Activated T-helper 17 cell treated with anti-CD3 and anti-CD28 coated beads, Interleukin-2, amount 50 U/mL, for 72 hours (primary cell): Measurements from ENCODE around the gene GM2A. TPM values are rescaled to one million over a fixed set of nuclear protein-coding genes. Genes with fewer than 3 reads are reported as not detected.
"Not testable (repeated sequence)": the region's sequence is repeated elsewhere in the genome, so short reads cannot be mapped to it uniquely, and the experiment has no call there.

Experiments
- ATAC-seq: fragments of 150-1000 bp; cut with Tn5 transposase; replicated peaks from 2 replicates; pipeline ENCODE4 v1.10.0; 2021; ENCODE audit warnings: mild to moderate bottlenecking, moderate library complexity
- H3K27ac Mint-ChIP-seq: one replicate; pipeline ENCODE4 v1.8.0; 2022; ENCODE audit warnings: mixed read lengths
- H3K27me3 Mint-ChIP-seq: one replicate; pipeline ENCODE4 v1.8.0; 2022; ENCODE audit warnings: mixed read lengths
- H3K36me3 Mint-ChIP-seq: one replicate; pipeline ENCODE4 v1.8.0; 2022; ENCODE audit warnings: low read depth, mild to moderate bottlenecking, mixed read lengths
- H3K4me1 Mint-ChIP-seq: one replicate; pipeline ENCODE4 v1.8.0; 2022; ENCODE audit warnings: mixed read lengths
- H3K4me3 Mint-ChIP-seq: one replicate; pipeline ENCODE4 v1.8.0; 2022; ENCODE audit warnings: mild to moderate bottlenecking, mixed read lengths
- H3K9me3 Mint-ChIP-seq: one replicate; pipeline ENCODE4 v1.8.0; 2022; ENCODE audit warnings: mixed read lengths
- total RNA-seq, 2 donors: library from RNA; stranded (reverse); gene quantifications; one replicate each; pipeline ENCODE4 v1.2.3, GENCODE V29; 2022

Gene GM2A
- total RNA-seq, 2 donors from 2014 or later, result 32.2 to 41.1 TPM

DNA sequence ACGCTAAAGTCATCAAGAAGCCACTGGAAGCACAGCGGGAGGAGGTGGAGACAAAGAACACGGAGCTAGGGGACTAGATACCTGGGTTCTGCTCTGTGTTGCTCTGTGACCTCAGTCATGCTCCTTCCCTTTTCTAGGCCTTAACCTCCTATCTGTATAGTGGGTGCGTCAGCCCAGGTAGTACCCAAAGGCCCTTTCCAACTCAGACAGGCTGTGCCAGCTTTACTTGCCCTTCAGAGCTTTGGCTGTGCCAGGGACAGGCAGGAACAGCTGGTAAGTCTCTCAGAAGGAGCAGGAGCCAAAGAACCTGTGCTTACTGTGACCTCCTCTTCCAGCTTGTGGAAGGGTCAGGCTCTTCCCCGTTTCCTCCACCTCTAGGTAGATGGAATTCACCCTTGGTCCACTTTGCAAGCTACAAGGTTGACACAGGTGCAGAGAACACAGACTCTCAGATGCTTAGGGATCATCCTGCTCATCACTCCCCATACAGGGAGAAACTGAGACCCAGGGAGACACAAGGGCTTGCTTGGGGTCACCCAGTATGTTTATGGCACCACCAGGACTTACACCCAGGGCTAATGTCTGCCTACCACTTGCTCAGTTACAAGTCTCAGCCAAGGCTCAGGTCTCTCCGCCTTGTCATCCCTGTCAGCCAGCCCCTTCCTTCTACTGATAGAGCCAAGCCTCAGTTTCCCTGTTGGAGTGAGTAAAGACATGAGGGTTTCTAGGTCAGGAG lies 30.8 kb upstream of the GM2A start:
- peak; percentile 50 for ATAC-seq
- Mint-ChIP-seq H3K9me3 (no peaks in the 10 kb centered on the region), H3K27me3 (no peaks in the 10 kb centered on the region), H3K27ac (peak overlapping the region; percentile 89), H3K4me1 (peaks cover 58% of the 10 kb centered on the region), H3K4me3 (peak overlapping the region; percentile 82), H3K36me3 (peaks cover 34% of the 10 kb centered on the region)

DNA sequence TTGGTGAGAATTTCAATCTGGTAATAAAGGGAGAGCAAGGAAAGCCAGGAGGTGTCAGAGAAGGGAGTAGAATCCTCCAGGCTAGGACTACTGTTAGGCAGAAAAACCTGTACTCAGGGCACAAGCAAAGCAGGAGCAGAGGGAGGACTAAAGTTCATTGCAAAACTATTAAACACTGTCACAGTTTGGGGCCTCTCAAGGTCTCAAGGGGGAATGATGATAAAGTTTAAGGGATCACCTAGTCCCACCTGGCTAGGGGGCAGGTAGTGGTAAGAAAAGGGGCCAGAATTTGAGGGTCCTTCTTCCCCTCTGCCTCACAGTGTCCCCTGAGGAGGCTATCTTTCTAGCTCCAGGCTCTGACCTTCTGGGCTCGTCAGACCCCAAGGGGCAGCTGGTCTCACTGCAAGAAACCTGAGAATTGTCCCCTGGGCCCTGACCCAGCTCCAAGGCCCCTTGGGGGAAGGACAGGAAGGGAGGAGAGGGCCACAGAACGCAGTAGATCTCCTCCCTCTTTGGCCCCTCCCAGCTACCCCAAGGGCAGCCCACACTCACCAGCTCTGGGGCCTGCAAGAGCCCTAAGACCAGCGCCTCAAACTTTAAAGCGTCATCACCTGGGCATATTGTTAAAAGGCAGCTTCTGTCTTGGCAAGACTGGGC lies 30.1 kb upstream of the GM2A start:
- no peaks in the 10 kb centered on the region for H3K27me3 Mint-ChIP-seq
- peaks cover 27% of the 10 kb centered on the region for H3K36me3 Mint-ChIP-seq
- H3K4me3 Mint-ChIP-seq, result peak overlapping the region; percentile 82
- peaks cover 52% of the 10 kb centered on the region for H3K4me1 Mint-ChIP-seq
- peak overlapping the region; percentile 89 for H3K27ac Mint-ChIP-seq
- H3K9me3 Mint-ChIP-seq, result no peaks in the 10 kb centered on the region
- peak; percentile 82 for ATAC-seq

DNA sequence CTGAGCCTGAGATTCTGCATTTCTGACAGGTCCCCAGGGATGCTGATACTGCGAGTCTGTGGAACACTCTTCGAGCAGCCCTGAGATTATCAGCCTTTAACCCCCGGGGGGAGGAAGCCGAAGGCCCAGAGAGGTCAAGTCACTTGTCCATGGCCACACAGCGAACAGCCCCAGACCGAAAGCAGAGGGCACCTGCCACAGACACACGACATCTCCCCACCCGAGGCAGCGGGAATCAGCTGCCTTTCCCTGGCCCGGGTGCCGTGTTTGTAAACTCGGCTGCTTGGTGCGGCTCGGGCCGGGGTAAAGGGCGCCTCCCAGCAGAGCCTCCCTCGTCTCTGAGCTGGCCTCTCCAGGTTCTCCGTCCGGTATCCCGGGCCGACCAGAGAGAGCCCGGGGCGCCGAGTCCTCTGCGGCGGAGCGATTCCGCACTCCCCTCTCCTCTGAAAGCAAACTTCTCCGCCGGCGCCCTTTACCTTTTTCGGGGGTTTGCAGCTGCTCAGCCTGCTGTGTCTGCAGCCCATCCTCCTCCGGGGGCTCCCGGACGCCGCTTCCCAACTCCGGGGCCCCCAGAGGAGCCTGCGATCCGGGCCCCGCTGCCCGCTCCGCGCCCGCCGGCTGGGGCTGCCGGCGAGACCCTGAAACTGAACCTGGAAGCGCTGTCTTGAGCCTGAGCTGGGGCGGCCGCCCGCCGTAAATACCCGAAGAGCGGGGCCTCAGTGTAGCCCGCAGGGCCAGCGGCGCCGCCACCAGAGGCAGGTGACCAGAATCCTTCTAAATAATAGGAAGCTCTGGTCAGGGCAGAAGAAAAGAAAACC lies 29.3 kb upstream of the GM2A start, which contains the start of gene CCDC69:
Gene CCDC69, minus strand, starts transcription at position 646 of the 818 bp plus-strand sequence. Its CDS starts 122 bp downstream, at position 524.
- Mint-ChIP-seq H3K27ac (peak within 1 kb of the TSS; percentile 89), H3K4me3 (peak within 1 kb of the TSS; percentile 82), H3K4me1 (peaks cover 46% of the 10 kb centered on the region), H3K27me3 (no peaks in the 10 kb centered on the region), H3K9me3 (no peaks in the 10 kb centered on the region), H3K36me3 (peaks cover 20% of the 10 kb centered on the region)
- peak; percentile 64 for ATAC-seq

DNA sequence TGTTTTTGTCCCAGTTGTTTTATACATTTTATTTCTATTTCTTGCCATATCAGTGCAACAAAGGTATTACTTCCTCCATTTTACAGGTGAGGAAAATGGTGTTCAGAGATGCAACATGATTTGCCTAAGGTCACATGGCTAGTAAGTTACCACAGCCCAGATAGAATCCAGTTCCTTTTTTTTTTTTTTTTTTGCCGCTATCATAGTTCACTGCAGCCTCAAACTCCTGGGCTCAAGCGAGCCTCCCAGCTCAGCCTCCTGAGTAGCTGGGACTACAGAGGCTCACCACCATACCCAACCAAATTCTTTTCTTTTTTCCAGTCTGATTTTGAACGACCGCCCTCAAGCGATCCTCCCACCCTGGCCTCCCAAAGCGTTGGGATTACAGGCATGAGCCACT lies 28.6 kb upstream of the GM2A start:
- peak; percentile 12 for ATAC-seq

DNA sequence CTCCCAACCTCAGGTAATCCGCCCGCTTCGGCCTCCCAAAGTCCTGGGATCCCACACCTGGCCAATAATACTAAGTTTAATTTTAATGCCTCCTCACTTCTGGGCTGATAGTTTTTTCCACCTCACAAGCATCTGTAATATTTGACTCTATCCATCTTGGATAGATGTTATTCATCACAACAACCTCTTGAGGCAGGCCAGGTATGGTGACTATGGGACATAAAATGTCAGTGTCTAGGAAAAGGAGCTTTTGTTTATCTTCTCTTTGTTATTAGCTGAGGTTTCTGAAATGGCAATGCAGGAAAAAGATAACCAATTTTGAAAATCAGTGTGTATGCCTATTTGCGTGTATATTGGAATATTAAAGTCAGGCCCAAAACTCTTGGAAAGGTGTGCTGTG lies 27.9 kb upstream of the GM2A start:
- no peaks in the 10 kb centered on the region for H3K27me3 Mint-ChIP-seq
- H3K9me3 Mint-ChIP-seq, result no peaks in the 10 kb centered on the region
- peaks cover 15% of the 10 kb centered on the region for H3K36me3 Mint-ChIP-seq
- H3K4me1 Mint-ChIP-seq, result peaks cover 34% of the 10 kb centered on the region
- H3K27ac Mint-ChIP-seq, result peak overlapping the region; percentile 89
- H3K4me3 Mint-ChIP-seq, result peak overlapping the region; percentile 82
- no peak for ATAC-seq

More for the DNA sequence above, 28.6 kb upstream of the GM2A start:
- Mint-ChIP-seq H3K4me1 (peaks cover 39% of the 10 kb centered on the region), H3K9me3 (no peaks in the 10 kb centered on the region), H3K36me3 (peaks cover 20% of the 10 kb centered on the region), H3K27me3 (no peaks in the 10 kb centered on the region), H3K4me3 (peak overlapping the region; percentile 82), H3K27ac (peak overlapping the region; percentile 89)

DNA sequence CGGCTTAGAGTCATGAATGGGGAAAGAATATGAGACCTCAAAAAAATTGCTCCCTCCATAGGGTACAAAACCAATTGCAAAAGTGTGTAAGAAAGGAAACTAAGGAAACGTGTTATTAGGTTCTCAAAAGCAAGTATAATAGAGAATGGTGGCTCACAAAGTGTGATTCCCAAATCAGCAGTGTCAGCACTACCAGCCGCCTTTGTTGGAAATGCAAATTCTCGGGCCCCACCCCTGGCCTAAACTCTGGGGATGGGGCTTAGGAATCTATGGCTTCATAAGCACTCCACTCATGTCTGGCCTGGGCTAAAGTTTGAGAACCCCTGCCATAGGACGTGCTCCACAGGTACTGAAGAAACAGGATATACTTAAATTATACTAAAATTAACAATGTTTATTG lies 27.5 kb upstream of the GM2A start:
- H3K9me3 Mint-ChIP-seq, result no peaks in the 10 kb centered on the region
- no peak for ATAC-seq
- H3K27me3 Mint-ChIP-seq, result no peaks in the 10 kb centered on the region
- peak overlapping the region; percentile 89 for H3K27ac Mint-ChIP-seq
- H3K36me3 Mint-ChIP-seq, result peaks cover 11% of the 10 kb centered on the region
- peaks cover 30% of the 10 kb centered on the region for H3K4me1 Mint-ChIP-seq
- peak overlapping the region; percentile 82 for H3K4me3 Mint-ChIP-seq

DNA sequence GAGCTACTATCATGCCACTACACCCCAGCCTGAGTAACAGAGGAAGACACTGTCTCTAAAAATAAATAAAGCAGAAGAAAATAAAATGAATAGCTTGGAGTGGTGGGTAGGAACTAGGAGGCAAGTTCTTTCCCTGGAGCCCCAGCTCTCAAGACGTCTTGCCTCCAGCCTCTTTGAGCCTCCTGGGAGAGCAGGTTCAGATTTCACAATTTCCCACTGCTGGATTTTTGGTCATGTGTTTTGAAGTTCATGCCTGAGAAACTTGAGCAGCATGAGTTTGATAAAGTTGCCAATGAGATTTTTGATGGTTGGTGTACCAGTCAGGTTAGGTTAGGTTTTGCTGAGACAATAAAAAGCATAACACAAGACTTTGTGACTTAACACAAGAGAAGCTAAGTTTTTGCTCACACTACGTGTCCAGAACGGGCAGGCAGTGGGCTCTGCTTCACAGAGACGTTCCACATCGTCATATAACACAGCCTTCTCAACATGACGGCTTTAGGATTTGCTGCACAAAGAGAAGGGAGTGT lies 25.0 kb upstream of the GM2A start:
- ATAC-seq, result no peak
- Mint-ChIP-seq H3K27ac (no peak overlapping the region), H3K4me3 (no peak overlapping the region), H3K4me1 (peaks cover 6% of the 10 kb centered on the region), H3K27me3 (no peaks in the 10 kb centered on the region), H3K9me3 (no peaks in the 10 kb centered on the region), H3K36me3 (no peaks in the 10 kb centered on the region)

DNA sequence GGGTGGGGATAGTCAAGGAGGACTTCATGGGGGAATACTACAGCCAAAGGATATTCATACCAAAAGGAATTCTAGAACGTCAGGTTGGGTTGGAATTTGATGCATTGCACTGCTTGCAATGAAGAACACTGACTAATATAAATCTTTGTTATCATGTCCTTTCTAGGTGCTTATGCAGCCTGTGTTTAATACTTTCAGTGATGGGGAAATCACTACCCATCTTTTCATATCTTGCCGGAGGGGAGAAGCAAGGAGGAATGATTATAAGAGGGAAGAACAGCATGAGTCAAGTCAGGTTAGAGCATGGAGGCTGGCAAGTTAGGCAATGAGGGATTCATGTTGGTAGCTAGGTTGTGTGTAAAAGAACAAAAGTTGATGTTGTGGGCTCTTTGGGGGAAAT lies 24.0 kb upstream of the GM2A start:
- H3K36me3 Mint-ChIP-seq, result no peaks in the 10 kb centered on the region
- no peaks in the 10 kb centered on the region for H3K27me3 Mint-ChIP-seq
- no peaks in the 10 kb centered on the region for H3K9me3 Mint-ChIP-seq
- peaks cover 6% of the 10 kb centered on the region for H3K4me1 Mint-ChIP-seq
- no peak overlapping the region for H3K4me3 Mint-ChIP-seq
- no peak for ATAC-seq
- no peak overlapping the region for H3K27ac Mint-ChIP-seq

DNA sequence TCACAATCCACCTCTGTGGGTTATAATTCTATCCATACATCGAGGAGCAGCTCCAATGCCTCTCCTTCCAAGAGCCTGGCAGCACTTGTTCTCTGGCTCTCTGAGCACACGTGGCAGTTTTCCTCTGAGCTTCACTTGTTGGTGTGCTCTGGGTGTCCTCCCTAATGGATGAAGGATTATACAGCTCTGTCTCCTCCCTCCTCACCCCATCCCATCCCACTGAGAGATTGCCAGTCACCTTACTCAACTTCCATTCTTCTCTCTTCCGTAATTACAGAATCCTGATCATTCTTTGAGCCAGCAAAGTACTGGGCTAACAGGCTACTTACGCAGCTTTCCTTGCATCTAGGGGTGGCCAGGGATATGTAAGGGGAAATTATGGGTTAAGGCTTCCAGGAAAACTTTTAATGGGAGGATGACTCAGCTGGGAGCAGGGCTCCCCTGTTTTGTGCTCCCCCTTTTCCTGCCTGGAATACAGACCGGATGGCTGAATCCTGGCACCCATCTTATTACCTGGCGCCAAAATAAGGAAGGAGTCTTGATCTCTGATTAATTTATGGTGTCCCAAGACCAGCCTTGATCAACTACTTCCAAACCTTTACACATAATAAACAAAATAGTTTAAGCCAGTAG lies 22.8 kb upstream of the GM2A start:
- no peak for ATAC-seq
- H3K9me3 Mint-ChIP-seq, result no peaks in the 10 kb centered on the region
- no peak overlapping the region for H3K27ac Mint-ChIP-seq
- peaks cover 12% of the 10 kb centered on the region for H3K4me1 Mint-ChIP-seq
- no peaks in the 10 kb centered on the region for H3K36me3 Mint-ChIP-seq
- H3K4me3 Mint-ChIP-seq, result no peak overlapping the region
- H3K27me3 Mint-ChIP-seq, result no peaks in the 10 kb centered on the region

DNA sequence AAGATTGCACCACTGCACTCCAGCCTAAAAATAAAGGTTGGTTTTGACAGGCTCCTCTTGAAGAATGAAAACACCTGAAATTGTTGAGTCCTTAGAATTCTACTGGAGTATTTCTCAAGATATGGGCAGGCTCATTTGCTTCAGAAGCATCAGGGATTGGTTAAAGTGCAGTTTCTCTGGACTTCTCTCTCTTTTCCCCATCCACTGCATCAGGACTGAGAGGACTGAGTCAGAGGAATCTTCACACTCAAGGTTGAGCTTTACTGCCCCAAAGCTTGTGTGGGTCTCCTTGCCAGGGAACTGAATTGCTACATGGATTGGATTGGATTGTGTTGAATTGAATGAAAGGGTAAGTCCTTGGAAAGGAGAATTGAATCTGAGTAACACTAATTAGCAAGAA lies 21.6 kb upstream of the GM2A start:
- no peak for ATAC-seq
- Mint-ChIP-seq H3K4me3 (no peak overlapping the region), H3K27ac (no peak overlapping the region), H3K27me3 (no peaks in the 10 kb centered on the region), H3K36me3 (no peaks in the 10 kb centered on the region), H3K9me3 (no peaks in the 10 kb centered on the region), H3K4me1 (peaks cover 8% of the 10 kb centered on the region)

DNA sequence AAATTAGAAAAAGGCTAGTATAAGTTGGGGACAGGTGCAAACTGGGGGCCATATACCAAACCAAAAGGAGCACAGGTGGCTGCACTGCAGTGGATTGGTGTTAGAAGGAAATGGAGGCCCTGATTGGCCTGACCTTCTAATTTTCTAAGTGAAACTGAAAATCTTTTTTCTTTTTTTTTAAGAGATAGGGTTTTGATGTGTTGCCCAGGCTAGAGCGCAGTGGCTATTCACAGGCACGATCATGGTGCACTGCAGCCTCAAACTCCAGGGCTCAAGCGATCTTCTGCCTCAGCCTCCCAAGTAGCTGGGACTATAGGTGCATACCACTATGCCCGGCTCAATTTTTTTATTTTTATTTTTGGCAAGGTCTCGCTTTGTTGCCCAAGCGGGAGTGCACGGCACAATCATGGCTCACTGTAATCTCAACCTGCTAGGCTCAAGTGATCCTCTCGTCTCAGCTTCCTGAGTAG lies 19.3 kb upstream of the GM2A start:
- Mint-ChIP-seq H3K9me3 (no peaks in the 10 kb centered on the region), H3K27ac (no peak overlapping the region), H3K36me3 (no peaks in the 10 kb centered on the region), H3K4me1 (peaks cover 8% of the 10 kb centered on the region), H3K27me3 (no peaks in the 10 kb centered on the region), H3K4me3 (no peak overlapping the region)
- no peak for ATAC-seq

DNA sequence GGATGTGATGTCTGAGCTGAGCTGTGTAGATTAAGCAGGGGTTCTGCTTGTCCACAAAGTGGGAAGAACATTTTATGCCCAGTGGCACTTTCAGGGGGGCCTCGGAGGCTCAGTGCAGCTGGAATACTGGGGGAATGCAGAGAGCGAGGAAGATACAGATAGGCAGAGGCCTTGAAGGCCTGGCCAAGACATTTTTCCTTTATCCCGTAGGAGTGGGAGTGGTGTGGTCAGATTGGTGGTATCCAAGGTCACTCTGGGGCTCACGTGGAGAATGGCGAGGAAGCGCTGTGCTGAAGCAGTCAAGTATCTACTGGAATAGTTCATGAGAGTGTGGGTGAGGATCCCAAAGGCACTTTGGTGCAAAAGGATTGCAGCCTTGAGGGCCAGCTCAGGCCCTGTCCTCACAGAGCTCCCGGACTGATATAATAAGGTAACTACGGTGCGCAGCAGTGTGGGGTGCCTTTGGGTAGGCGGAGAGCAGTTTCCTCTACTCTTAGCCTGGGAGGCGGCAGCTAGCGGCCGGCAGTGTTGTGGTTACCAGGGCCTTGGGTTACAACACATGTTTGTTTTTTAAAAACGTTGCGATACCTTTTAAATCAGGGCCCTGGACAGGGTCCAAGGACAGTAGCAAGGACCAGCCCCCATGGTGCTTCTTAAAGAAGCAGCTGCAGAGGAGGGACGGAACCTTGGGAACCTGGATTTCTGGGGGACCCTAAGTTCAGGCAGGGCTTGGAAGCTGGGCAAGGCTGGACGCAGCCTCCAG lies 18.3 kb upstream of the GM2A start:
- peaks cover 8% of the 10 kb centered on the region for H3K4me1 Mint-ChIP-seq
- no peaks in the 10 kb centered on the region for H3K9me3 Mint-ChIP-seq
- H3K27ac Mint-ChIP-seq, result peak overlapping the region; percentile 38
- H3K4me3 Mint-ChIP-seq, result no peak overlapping the region
- no peaks in the 10 kb centered on the region for H3K36me3 Mint-ChIP-seq
- H3K27me3 Mint-ChIP-seq, result no peaks in the 10 kb centered on the region
- ATAC-seq, result peak; percentile 52

DNA sequence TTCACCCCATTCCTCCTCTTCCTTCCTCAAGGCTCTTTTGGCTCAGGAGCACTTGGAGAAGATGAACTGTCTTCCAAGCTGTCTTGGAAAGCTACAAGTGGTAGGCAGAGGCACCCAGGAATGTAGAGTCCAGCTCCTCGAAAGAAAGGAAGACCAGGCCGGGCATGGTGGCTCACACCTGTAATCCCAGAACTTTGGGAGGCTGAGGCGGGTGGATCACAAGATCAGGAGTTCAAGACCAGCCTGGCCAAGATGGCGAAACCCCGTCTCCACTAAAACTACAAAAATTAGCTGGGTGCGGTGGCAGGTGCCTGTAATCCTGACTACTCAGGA lies 17.8 kb upstream of the GM2A start:
- not testable (repeated sequence) for H3K9me3 Mint-ChIP-seq, H3K27ac Mint-ChIP-seq, H3K36me3 Mint-ChIP-seq, H3K4me1 Mint-ChIP-seq, ATAC-seq, H3K27me3 Mint-ChIP-seq, H3K4me3 Mint-ChIP-seq
